NCI-H2107 treated with DMSO at 0.1 percent for 48 hours (cell line): ENCODE results near the gene MCHR2.
"Not testable (repeated sequence)": the region's sequence is repeated elsewhere in the genome, so short reads cannot be mapped to it uniquely, and the experiment has no call there.

Experiments used
- DNase-seq: peaks from one replicate; lab custom pipeline; 2025; ENCODE audit not compliant: unreplicated experiment; lab: John Stamatoyannopoulos, UW

Gene MCHR2

GRCh38 chr6:99993533-99994251 is at the start of gene MCHR2:
MCHR2 (minus strand) TSS chr6:99994223; CDS start chr6:99956147, 38,076 bp downstream.
- DNase-seq, result no peak

GRCh38 chr6:100038546-100038945 is 44.5 kb upstream of the MCHR2 start:
- not testable (repeated sequence) for DNase-seq

- no peak for DNase-seq
Measured at GRCh38 chr6:100035873-100036653, 42.0 kb upstream of the MCHR2 start.

GRCh38 chr6:100023798-100024197 is 29.8 kb upstream of the MCHR2 start:
- no peak for DNase-seq

GRCh38 chr6:100022847-100023246 is 28.8 kb upstream of the MCHR2 start:
- no peak for DNase-seq

- DNase-seq, result no peak
Measured at GRCh38 chr6:100008857-100009256, 14.8 kb upstream of the MCHR2 start.

GRCh38 chr6:100001915-100002388 is 7.9 kb upstream of the MCHR2 start:
- peak; percentile 48 for DNase-seq

- no peak for DNase-seq
Measured at GRCh38 chr6:99997141-99997540, 3.1 kb upstream of the MCHR2 start.

- no peak for DNase-seq
Measured at GRCh38 chr6:99995916-99996315, 1.9 kb upstream of the MCHR2 start.

GRCh38 chr6:99993146-99993532 is 884 bp downstream of the MCHR2 start:
- no peak for DNase-seq

GRCh38 chr6:99991955-99992354 is 2.1 kb downstream of the MCHR2 start:
- no peak for DNase-seq

- no peak for DNase-seq
Measured at GRCh38 chr6:99980741-99981140, 13.3 kb downstream of the MCHR2 start.

GRCh38 chr6:99979953-99980352 is 14.1 kb downstream of the MCHR2 start:
- peak; percentile 19 for DNase-seq

GRCh38 chr6:99967052-99967451 is 27.0 kb downstream of the MCHR2 start:
- no peak for DNase-seq

GRCh38 chr6:99960027-99960426 is 34.0 kb downstream of the MCHR2 start:
- DNase-seq, result no peak

- DNase-seq, result no peak
Measured at GRCh38 chr6:99951016-99951805, 42.8 kb downstream of the MCHR2 start.

GRCh38 chr6:99946005-99946404 is 48.0 kb downstream of the MCHR2 start:
- no peak for DNase-seq

- no peak for DNase-seq
Measured at GRCh38 chr6:99943846-99944245, 50.2 kb downstream of the MCHR2 start.

- DNase-seq, result no peak
Measured at GRCh38 chr6:99940582-99940981, 53.4 kb downstream of the MCHR2 start.

GRCh38 chr6:99933129-99933528 is 60.9 kb downstream of the MCHR2 start:
- no peak for DNase-seq

GRCh38 chr6:99912657-99913056 is 81.4 kb downstream of the MCHR2 start:
- DNase-seq, result peak; percentile 0
